Activated CD4-positive, alpha-beta T cell treated with anti-CD3 and anti-CD28 coated beads for 1 hour (primary cell): ENCODE data around the gene CLASP2.
"Not testable (repeated sequence)": the region's sequence is repeated elsewhere in the genome, so short reads cannot be mapped to it uniquely, and the experiment has no call there.

Experiments used
- DNase-seq: peaks from one replicate; pipeline ENCODE4 v3.0.0-alpha.2; 2020

Gene CLASP2

GRCh38 chr3:33687406-33688010 is 30.5 kb downstream of the CLASP2 start:
- no peak for DNase-seq

GRCh38 chr3:33682770-33683169 is 35.3 kb downstream of the CLASP2 start:
- DNase-seq = no peak

DNA sequence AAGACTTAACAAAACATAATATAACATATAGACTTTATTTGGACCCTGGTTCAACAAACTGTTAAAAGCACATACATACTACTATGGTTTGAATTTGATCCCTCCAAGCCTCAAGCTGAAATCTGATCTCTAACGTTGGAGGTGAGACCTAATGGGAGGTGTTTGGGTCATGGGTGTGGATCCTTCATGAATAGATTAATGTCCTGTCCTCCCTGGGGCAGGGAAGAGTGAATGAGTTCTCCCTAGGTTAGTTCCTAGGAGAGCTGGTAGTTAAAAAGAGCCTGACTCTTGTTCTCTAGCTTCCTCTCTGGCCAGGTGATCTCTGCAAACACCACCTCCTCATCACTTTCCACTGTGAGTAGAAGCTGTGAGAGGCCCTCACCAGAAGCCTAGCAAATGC is 36.4 kb downstream of the CLASP2 start:
- no peak for DNase-seq

GRCh38 chr3:33678073-33678472 is 40.0 kb downstream of the CLASP2 start:
- no peak for DNase-seq

GRCh38 chr3:33673436-33673835 is 44.6 kb downstream of the CLASP2 start:
- DNase-seq = not testable (repeated sequence)

- no peak for DNase-seq
These were observed 49.4 kb downstream of the CLASP2 start for GRCh38 chr3:33668618-33669017.

DNA sequence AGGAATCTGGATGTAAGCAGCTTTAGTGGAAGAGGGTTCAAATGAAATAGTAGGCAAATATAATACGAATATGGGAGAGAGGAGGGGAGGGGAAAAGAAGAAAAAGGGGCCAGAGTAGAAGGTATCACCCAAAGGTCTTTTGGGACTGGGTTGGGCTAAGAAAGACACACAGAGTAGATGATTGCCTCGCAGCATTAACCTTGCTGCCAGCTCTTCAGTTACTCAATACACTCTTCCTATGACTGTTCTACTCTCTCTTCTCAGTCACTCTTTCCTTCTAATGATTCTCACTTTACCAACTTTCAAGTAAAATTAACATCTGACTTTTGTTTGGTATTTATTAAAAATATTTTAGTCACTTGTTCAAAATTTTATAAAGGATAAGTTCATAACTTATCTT is 52.8 kb downstream of the CLASP2 start:
- DNase-seq = no peak

GRCh38 chr3:33664195-33664594 is 53.9 kb downstream of the CLASP2 start:
- DNase-seq = no peak

DNA sequence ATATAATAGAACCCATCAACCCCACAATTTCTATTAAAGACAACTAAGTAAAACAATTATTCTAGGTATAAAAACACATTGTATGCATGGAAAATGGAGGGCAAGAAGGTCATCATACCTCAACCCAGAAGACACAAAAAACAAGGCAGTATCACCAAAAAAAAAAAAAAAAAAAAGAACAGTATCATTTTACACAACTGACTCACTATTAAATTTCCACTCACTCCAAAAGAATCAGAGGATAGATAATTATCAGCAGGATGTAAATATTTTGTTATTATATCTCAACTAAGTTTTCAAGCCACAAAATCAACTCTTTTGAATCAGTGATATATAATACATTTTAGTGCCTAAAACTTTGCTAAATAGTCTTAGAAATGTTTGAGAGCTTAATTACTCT is 55.0 kb downstream of the CLASP2 start:
- no peak for DNase-seq

- DNase-seq = no peak
These were observed 58.1 kb downstream of the CLASP2 start for GRCh38 chr3:33659856-33660434.

GRCh38 chr3:33658991-33659848 is 58.8 kb downstream of the CLASP2 start:
- no peak for DNase-seq

GRCh38 chr3:33658621-33658990 is 59.4 kb downstream of the CLASP2 start:
- no peak for DNase-seq

DNA sequence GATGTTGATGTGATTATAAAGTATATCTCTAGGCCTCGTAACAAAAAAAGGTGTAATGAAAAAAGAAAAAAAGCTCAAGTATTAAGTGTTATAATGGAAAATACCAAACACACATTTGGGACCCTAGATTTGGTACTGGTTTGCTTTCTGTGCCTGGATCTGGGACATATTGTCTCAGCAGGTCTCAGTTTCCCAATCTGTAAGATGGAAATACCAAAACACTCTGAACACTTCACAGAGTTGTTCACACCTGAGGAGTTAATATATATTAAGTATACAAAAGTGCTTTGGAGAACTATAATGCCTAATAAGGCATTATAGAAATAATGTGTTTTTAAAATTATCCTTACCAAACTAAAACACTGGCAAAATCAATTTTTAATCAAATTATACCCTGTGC is 60.0 kb downstream of the CLASP2 start:
- no peak for DNase-seq

- DNase-seq = no peak
These were observed 65.3 kb downstream of the CLASP2 start for GRCh38 chr3:33652736-33653135.

DNA sequence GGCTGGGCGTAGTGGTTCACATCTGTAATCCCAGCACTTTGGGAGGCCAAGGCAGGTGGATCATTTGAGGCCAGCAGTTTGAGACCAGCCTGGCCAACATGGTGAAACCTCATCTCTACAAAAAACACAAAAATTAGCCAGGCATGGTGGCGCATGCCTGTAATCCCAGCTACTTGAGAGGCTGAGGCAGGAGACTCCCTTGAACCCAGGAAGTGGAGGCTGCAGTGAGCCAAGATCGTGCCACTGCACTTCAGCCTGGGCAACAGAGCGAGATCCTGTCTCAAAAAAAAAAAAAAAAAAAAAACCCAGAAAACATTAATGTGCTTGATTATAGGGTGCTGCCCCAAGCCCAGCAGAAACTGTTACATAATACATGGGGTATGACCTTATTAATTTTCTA is 67.0 kb downstream of the CLASP2 start:
- not testable (repeated sequence) for DNase-seq

DNA sequence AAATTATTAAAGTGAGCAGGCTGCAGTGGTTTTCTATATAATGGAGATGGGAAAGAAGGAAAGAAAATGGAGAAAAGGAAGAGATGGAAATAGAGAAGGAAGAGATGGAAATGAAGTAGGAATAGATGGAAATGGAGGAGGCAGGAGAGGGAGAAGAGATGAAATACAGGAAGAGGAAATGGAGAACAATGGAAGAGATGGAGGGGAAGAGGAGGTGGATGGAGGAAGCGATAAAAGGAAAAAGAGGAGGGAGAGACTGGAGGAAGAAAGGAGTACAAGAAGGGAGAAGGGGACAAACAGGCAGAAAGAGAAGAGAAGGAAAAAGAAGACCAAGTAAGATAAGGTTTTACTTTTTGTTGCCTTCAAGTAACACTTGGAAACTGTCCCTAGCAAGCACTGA is 67.6 kb downstream of the CLASP2 start:
- no peak for DNase-seq

GRCh38 chr3:33648793-33649192 is 69.3 kb downstream of the CLASP2 start:
- DNase-seq = no peak

GRCh38 chr3:33646406-33646805 is 71.6 kb downstream of the CLASP2 start:
- no peak for DNase-seq

DNA sequence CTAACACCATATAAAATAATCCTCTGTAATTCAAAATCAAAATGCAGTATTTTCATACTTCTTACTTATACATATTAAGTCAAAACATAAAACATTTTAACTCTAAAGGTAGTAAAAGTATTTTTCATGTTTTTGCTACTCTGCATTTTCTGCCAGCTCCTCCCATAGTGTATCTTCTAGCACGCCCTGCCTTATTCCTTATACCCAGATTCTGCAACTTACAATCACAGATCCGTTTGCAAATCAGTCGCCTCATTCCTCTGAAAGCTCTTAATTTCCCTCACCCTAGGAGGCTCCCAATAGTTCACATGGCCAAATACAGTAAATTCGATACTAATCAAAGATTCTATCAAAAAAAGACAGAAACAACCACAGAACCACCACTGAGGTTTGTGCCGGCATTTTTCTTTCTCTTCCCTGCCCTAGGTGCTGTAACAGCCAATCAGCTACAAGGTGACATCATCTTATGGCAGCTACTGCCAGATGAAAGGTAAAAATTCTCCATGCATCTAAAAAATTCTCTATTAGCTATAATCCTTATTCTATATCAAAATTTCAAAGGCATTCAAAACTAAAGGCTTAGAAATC is 72.9 kb downstream of the CLASP2 start:
- DNase-seq = no peak

DNA sequence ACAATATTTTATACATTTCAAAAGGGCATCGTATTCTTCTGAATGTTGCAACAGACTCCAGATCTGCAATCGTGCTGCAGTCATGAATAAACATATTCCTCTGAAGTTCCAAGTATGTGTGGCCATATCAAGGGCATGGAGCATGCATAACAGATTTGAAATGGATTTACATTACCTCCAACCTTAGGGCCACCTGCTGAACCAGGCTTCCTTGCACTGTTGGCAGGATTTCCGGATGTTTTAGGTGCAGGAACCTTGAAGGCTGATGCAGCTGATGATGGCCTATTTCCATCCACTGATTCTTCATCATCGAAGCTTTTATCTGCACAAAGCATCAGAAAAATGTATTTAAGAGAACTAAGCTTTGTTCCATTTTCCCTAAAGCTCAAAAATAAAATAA is 73.5 kb downstream of the CLASP2 start:
- DNase-seq = no peak

- no peak for DNase-seq
These were observed 75.2 kb downstream of the CLASP2 start for GRCh38 chr3:33642806-33643205.

DNA sequence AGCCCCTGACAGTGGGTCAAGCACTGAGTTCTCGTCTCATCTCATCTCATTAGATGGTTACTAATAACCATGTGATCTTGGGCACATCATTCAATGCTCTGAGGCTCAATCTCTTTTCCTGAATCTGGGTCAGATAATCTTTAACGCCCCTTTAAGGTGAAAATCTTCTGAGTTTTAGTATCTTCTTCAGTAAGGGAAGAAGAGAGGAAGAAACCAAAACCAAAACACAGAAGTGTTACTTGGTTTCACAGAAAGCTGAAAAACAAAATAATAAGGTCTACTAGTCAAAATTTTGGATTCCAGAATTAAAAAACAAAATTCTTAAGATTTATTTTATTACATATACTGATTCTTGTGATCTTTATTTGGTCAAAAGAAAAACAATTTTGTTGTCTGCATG is 78.2 kb downstream of the CLASP2 start:
- no peak for DNase-seq

GRCh38 chr3:33637482-33637881 is 80.6 kb downstream of the CLASP2 start:
- DNase-seq = no peak
